Endodermal cell (in vitro differentiated cells): ENCODE results near the gene TRPV3. TPM values are rescaled to one million over a fixed set of nuclear protein-coding genes. Genes with fewer than 3 reads are reported as not detected.
"Not testable (repeated sequence)": the region's sequence is repeated elsewhere in the genome, so short reads cannot be mapped to it uniquely, and the experiment has no call there.

Experiments
- DNase-seq: peaks from one replicate; pipeline ENCODE4 v3.0.0-alpha.2; 2017
- H3K27ac ChIP-seq: 2 replicates; pipeline ENCODE4 v1.5.1; 2013; ENCODE audit warnings: mild to moderate bottlenecking, low read depth, low read length, moderate library complexity
- H3K27me3 ChIP-seq: 2 replicates; pipeline ENCODE4 v1.6.1; 2013; ENCODE audit warnings: mild to moderate bottlenecking, low read length, moderate library complexity; ENCODE audit not compliant: insufficient read depth, control insufficient read depth, poor library complexity, severe bottlenecking
- H3K36me3 ChIP-seq: 2 replicates; pipeline ENCODE4 v1.7.0; 2013; ENCODE audit warnings: mild to moderate bottlenecking, low read length, moderate library complexity; ENCODE audit not compliant: control insufficient read depth, insufficient read depth
- H3K4me1 ChIP-seq: one replicate; pipeline ENCODE4 v1.7.0; 2013; ENCODE audit warnings: low read length; ENCODE audit not compliant: control insufficient read depth, insufficient read depth
- H3K4me3 ChIP-seq: 2 replicates; pipeline ENCODE4 v1.5.1; 2013; ENCODE audit warnings: mild to moderate bottlenecking, low read length, moderate library complexity
- H3K9ac ChIP-seq: 2 replicates; pipeline ENCODE4 v1.6.1; 2013; ENCODE audit warnings: mild to moderate bottlenecking, low read length, moderate library complexity; ENCODE audit not compliant: poor library complexity, severe bottlenecking; ENCODE audit errors: extremely low read depth
- H3K9me3 ChIP-seq: 2 replicates; pipeline ENCODE4 v1.6.1; 2013; ENCODE audit warnings: mild to moderate bottlenecking, low read length, moderate library complexity; ENCODE audit not compliant: control insufficient read depth
- H3K27ac Mint-ChIP-seq: 2 replicates; pipeline ENCODE4 v1.8.0; 2020; ENCODE audit warnings: mixed read lengths
- H3K27me3 Mint-ChIP-seq: 2 replicates; pipeline ENCODE4 v1.8.0; 2021; ENCODE audit warnings: mild to moderate bottlenecking, mixed read lengths; ENCODE audit not compliant: insufficient read depth
- H3K36me3 Mint-ChIP-seq: 2 replicates; pipeline ENCODE4 v1.8.0; 2020; ENCODE audit warnings: low read depth, mixed read lengths
- H3K4me1 Mint-ChIP-seq: 2 replicates; pipeline ENCODE4 v1.8.0; 2020; ENCODE audit warnings: mixed read lengths
- H3K4me3 Mint-ChIP-seq: 2 replicates; pipeline ENCODE4 v1.8.0; 2020; ENCODE audit warnings: mild to moderate bottlenecking, moderate library complexity, mixed read lengths
- H3K9me3 Mint-ChIP-seq: 2 replicates; pipeline ENCODE4 v1.8.0; 2020; ENCODE audit warnings: mild to moderate bottlenecking, mixed read lengths
- CTCF ChIP-seq: fragments of 200-600 bp; sonication (generic); conservative IDR thresholded peaks from 2 replicates; pipeline ENCODE4 v1.5.0; 2021; ENCODE audit warnings: antibody characterized with exemption, mild to moderate bottlenecking
- WGBS, 2 experiments: methylation state at CpG; one replicate each; pipeline versions ENCODE4 v1.1.5 to v1.1.7; 2013; ENCODE audit warnings: missing lambda C conversion rate in 2 of 2, mixed read lengths in 1 of 2; ENCODE audit not compliant: insufficient coverage in 1 of 2, insufficient read length in 1 of 2; 5-methylcytosine and 5-hydroxymethylcytosine counted together
- total RNA-seq, 2 donors: library from RNA; stranded (reverse); fragmentation: NEBNext Ultra II Directional in 1 of 2; extraction: Animal tissue kit (Norgen Biotek cat#: 25700) in 1 of 2; gene quantifications; 2 replicates in 1 of 2; 3 replicates in 1 of 2; pipeline ENCODE4 v1.2.1, GENCODE V29; 2021

TRPV3 gene
- total RNA-seq, 2 donors from 2014 or later, result 6.2 to 11.3 TPM

- TF ChIP-seq CTCF, result no peak
- H3K4me3 Mint-ChIP-seq, result no peak overlapping the region
- peaks cover 49% of the 10 kb centered on the region for H3K36me3 Mint-ChIP-seq
- WGBS, 2 experiments, result 92 to 95% methylated on average over 8 of the region's 9 CpGs
- peak; percentile 50 for DNase-seq
- no peaks in the 10 kb centered on the region for H3K4me1 Mint-ChIP-seq
- peaks cover 5% of the 10 kb centered on the region for H3K9me3 Mint-ChIP-seq
- H3K4me3 ChIP-seq, result no peak overlapping the region
- no peaks in the 10 kb centered on the region for H3K27me3 ChIP-seq
- H3K9ac ChIP-seq, result no peak overlapping the region
- no peaks in the 10 kb centered on the region for H3K27me3 Mint-ChIP-seq
- H3K36me3 ChIP-seq, result peaks cover 24% of the 10 kb centered on the region
- H3K27ac ChIP-seq, result no peak overlapping the region
- H3K9me3 ChIP-seq, result peaks cover 5% of the 10 kb centered on the region
- H3K27ac Mint-ChIP-seq, result no peak overlapping the region
- H3K4me1 ChIP-seq, result no peaks in the 10 kb centered on the region
Observed at GRCh38 chr17:3569534-3570137, 12.0 kb upstream of the TRPV3 start.

- H3K36me3 ChIP-seq, result peaks cover 21% of the 10 kb centered on the region
- H3K27ac Mint-ChIP-seq, result no peak overlapping the region
- H3K36me3 Mint-ChIP-seq, result peaks cover 48% of the 10 kb centered on the region
- no peaks in the 10 kb centered on the region for H3K4me1 ChIP-seq
- no peak for TF ChIP-seq CTCF
- no peaks in the 10 kb centered on the region for H3K27me3 Mint-ChIP-seq
- H3K4me3 ChIP-seq, result no peak overlapping the region
- no peak for DNase-seq
- H3K9me3 ChIP-seq, result peaks cover 5% of the 10 kb centered on the region
- H3K27ac ChIP-seq, result no peak overlapping the region
- H3K4me3 Mint-ChIP-seq, result no peak overlapping the region
- peaks cover 4% of the 10 kb centered on the region for H3K4me1 Mint-ChIP-seq
- no peak overlapping the region for H3K9ac ChIP-seq
- H3K27me3 ChIP-seq, result no peaks in the 10 kb centered on the region
- peaks cover 5% of the 10 kb centered on the region for H3K9me3 Mint-ChIP-seq
- WGBS, 2 experiments, result 96 to 97% methylated on average over 12 of the region's 12 CpGs
Observed at GRCh38 chr17:3566551-3566950, 8.9 kb upstream of the TRPV3 start.

GRCh38 chr17:3565143-3565542 lies 7.5 kb upstream of the TRPV3 start:
- H3K27ac ChIP-seq, result no peak overlapping the region

GRCh38 chr17:3564241-3564640 lies 6.6 kb upstream of the TRPV3 start:
- not testable (repeated sequence) for H3K27me3 Mint-ChIP-seq, H3K9ac ChIP-seq, H3K9me3 Mint-ChIP-seq, H3K4me1 Mint-ChIP-seq, H3K27ac ChIP-seq, H3K4me3 Mint-ChIP-seq, H3K4me1 ChIP-seq, H3K4me3 ChIP-seq, H3K9me3 ChIP-seq, H3K27me3 ChIP-seq, DNase-seq, H3K27ac Mint-ChIP-seq
- H3K36me3 Mint-ChIP-seq, result peaks cover 32% of the 10 kb centered on the region
- H3K36me3 ChIP-seq, result peaks cover 11% of the 10 kb centered on the region
- WGBS, 2 experiments, result 97 to 98% methylated on average over 7 to 27 of the region's 28 CpGs

More at GRCh38 chr17:3565143-3565542, 7.5 kb upstream of the TRPV3 start:
- H3K4me3 Mint-ChIP-seq, result no peak overlapping the region
- peaks cover 5% of the 10 kb centered on the region for H3K9me3 Mint-ChIP-seq
- H3K9ac ChIP-seq, result no peak overlapping the region
- peaks cover 4% of the 10 kb centered on the region for H3K4me1 Mint-ChIP-seq
- H3K36me3 ChIP-seq, result peaks cover 16% of the 10 kb centered on the region
- TF ChIP-seq CTCF, result no peak
- H3K9me3 ChIP-seq, result peaks cover 5% of the 10 kb centered on the region
- no peak for DNase-seq
- no peaks in the 10 kb centered on the region for H3K27me3 ChIP-seq
- no peaks in the 10 kb centered on the region for H3K27me3 Mint-ChIP-seq
- no peak overlapping the region for H3K4me3 ChIP-seq
- WGBS, 2 experiments, result 92 to 96% methylated on average over 2 to 4 of the region's 4 CpGs
- H3K27ac Mint-ChIP-seq, result no peak overlapping the region
- no peaks in the 10 kb centered on the region for H3K4me1 ChIP-seq
- H3K36me3 Mint-ChIP-seq, result peaks cover 39% of the 10 kb centered on the region
